Esophagus muscularis mucosa (tissue), 3 donors: ENCODE data around the gene HSD11B1.

Experiments used
- CTCF ChIP-seq, 3 experiments: fragments of 200-600 bp in 2 of 3; fragments of 450-650 bp in 1 of 3; sonication (generic) in 2 of 3; IDR thresholded peaks; one replicate each; pipeline ENCODE4 v1.5.1; 2017 to 2019; ENCODE audit warnings: antibody characterized with exemption in 3 of 3, mild to moderate bottlenecking in 2 of 3, moderate library complexity in 1 of 3
- POLR2A ChIP-seq: fragments of 450-650 bp; IDR thresholded peaks from one replicate; pipeline ENCODE4 v1.6.1; 2017; ENCODE audit warnings: antibody characterized with exemption, moderate library complexity, mild to moderate bottlenecking, low read depth

DNA sequence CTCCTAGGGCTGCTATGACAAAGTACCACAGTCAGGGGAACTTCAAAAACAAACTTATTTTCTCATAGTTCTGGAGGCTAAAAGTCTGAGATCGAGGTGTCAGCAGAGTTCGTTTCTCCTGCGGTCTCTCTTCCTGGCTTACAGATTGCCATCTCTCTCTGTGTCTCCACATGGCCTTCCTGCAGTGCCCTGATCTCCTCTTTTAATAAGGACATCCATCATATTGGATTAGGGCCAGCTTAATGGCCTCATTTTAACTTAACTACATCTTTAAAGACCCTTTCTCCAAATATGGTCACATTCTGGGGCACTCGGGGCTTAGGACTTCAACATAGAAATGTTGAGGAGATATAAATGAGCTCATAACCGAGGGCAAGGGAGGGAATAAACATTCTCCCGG, 67.5 kb downstream of the HSD11B1 start:
- no peak for TF ChIP-seq CTCF (IDR thresholded peaks at IDR 0.05)
- TF ChIP-seq POLR2A = no peak
